HG02981 (cell line): ENCODE measurements around the gene THSD8.

Experiments used
- ATAC-seq: cut with Tn5 transposase; IDR thresholded peaks from one replicate; pipeline ENCODE4 v1.9.1; 2021; ENCODE audit warnings: mild to moderate bottlenecking, moderate library complexity; ENCODE audit not compliant: unreplicated experiment

Gene THSD8

DNA sequence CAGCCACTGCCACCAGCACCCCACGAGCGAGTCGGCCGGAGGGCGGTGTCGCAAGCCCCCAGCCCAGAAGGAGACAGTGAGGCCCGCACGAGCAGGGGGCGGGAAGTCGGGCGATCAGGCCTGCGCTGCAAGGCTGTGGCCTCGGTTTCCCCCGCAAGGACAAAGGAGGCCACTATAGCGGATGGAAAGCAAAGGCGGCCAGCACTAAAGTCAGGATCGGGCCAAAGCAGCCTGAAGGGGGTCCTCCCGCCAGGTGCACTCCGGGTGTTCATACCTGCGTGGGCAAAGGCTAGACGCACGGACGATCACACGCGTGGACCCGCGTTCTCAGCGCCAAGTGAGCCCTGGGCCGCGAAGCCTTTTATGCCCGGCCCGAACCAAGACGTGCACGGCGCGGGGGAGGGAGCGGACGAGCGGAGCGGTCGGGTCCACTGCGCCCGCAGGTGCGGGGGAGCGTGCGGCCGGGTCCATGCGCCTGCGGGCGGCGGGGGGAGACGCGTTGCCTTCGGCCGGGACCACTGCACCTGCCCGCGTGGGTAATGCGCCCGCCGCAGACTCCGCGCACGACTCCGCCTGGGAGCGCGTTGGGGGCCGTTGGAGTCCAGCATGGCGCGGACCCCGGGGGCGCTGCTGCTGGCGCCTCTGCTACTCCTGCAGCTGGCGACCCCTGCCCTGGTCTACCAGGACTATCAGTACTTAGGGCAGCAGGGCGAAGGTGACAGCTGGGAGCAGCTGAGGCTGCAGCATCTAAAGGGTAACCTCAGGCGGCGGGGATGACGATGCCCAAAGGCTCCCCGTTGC, at the start of gene THSD8, which contains the start of gene PRDX2:
TSS of gene THSD8 (plus strand) at position 604 of the 801 bp plus-strand sequence. CDS start at position 607, 3 bp downstream.
TSS of gene PRDX2 (minus strand) at position 335 of the 801 bp plus-strand sequence. CDS start 539 bp downstream, outside the sequence.
- ATAC-seq, result no peak

DNA sequence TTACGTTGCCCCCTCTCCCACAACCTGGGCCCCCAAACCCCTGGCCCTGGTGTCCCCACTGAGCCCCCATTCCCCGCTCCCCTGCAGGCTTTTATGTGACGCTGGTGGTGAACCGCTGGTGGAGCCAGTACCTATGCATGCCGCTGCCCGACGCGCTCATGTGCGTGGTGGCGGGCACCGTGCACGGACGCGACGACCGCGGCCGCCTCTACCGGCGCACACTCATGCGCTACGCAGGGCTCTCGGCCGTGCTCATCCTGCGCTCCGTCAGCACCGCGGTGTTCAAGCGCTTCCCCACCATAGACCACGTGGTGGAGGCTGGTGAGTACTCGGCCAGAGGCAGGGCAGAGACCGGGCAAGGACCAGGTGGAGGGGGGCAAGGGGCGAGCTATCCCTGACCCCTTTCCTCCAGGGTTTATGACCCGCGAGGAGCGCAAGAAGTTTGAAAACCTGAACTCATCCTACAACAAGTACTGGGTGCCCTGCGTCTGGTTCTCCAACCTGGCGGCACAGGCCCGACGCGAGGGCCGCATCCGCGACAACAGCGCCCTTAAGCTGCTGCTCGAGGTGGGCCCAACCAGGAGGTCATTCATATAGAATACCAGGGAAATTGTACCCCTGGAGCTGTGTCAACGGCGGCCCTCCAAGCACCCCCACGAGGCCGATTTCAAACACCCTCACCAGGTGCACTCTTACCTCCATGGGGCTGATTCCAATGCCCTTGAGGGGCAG, 47.2 kb upstream of the THSD8 start:
- ATAC-seq, result no peak

DNA sequence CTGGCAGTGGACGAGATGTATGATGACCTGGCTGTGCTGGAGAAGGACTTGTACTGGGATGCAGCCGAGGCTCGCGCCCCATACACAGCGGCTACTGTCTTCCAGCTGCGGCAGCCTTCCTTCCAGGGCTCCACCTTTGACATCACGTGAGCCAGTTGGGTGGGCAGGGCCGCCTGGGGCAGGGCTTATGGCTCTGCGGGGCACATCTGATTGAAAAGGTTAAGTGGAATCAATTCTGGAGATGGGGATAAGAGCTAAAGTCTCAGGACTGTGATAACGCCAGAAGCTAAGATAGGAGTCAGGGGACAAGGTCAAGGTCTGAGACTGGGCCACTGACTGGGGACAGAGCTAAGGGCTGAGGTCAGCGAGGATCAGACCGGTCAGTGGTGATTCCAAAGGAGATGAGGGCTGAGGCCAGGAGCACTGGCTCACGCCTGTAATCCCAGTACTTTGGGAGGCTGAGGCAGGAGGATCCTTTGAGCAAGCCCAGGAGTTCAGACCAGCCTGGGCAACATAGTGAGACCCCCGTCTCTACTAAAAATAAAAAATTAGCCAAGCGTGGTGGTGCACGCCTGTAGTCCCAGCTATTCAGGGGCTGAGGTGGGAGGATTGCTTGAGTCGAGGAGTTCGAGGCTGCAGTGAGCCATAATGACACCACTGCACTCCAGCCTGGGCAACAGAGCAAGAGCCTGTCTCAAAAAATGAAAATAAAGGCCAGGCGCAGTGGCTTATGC, 45.6 kb upstream of the THSD8 start:
- no peak for ATAC-seq

DNA sequence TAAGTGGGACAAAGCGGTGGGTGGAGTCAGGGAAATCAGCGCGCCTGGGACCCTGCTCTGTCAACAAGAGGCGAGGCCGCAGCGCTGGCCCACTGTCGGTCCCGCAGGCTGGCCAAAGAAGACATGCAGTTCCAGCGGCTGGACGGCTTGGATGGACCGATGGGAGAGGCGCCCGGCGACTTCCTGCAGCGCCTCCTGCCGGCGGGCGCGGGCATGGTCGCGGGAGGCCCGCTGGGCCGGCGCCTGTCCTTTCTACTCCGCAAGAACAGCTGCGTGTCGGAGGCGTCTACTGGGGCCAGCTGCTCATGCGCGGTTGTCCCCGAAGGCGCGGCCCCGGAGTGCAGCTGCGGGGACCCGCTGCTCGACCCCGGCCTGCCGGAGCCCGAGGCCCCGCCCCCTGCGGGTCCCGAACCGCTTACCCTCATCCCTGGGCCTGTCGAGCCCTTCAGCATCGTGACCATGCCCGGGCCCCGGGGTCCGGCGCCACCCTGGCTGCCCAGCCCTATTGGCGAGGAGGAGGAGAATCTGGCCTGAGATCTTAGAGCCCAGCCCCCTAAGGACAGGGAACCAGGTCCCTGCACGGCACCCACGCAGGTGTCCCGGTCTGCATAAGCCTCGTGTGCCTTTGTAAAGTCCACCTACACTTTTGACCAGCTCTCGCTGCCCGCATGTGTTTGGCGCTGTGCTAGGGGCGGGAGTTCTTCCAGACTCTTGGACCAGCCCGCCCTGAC, 44.2 kb upstream of the THSD8 start:
- ATAC-seq, result no peak

- ATAC-seq, result no peak
These were observed 42.2 kb upstream of the THSD8 start for GRCh38 chr19:12759686-12760085.

GRCh38 chr19:12763100-12763499, 38.8 kb upstream of the THSD8 start:
- ATAC-seq, result no peak

DNA sequence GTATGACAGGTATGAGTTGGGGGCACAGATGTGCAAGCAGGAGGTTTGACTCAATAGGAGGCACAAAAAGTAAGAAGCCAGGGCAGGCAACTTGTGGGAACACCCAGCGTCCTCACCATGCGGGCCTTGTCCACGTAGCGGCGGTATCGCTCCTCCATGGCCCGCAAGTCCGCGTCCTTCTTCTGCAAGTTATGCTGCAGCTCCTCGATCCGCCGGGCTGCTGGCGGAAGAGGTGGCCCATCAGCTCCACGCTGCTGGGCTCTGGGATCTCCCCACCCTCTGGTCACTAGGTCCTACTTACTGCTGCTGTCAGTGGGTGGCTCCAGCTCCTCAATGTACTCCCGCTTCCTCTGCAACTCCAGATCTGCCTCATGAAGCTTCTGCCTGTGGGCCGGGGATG, 37.2 kb upstream of the THSD8 start:
- no peak for ATAC-seq

- no peak for ATAC-seq
These were observed 35.8 kb upstream of the THSD8 start for GRCh38 chr19:12766051-12766521.

DNA sequence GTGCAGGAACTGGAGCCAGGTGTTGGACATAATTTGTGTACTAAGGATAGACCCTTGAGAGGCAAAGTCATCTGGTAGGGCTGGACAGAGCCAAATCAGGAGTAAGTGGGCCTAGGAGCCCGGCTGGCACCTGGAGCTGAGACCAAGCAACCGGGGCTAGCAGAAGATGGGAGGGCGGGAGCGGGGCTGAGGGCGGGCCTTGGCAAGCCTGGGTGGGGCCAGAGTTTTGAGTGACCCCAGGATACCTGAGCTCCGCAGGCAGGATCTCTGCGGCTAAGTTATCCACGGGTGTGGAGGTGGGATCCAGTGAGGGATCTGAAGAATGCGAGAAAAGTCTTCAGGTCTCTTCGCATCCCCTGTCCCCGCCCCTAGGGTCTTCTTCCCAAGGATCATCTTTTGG, 34.7 kb upstream of the THSD8 start:
- no peak for ATAC-seq

GRCh38 chr19:12767666-12768065, 34.2 kb upstream of the THSD8 start:
- no peak for ATAC-seq

DNA sequence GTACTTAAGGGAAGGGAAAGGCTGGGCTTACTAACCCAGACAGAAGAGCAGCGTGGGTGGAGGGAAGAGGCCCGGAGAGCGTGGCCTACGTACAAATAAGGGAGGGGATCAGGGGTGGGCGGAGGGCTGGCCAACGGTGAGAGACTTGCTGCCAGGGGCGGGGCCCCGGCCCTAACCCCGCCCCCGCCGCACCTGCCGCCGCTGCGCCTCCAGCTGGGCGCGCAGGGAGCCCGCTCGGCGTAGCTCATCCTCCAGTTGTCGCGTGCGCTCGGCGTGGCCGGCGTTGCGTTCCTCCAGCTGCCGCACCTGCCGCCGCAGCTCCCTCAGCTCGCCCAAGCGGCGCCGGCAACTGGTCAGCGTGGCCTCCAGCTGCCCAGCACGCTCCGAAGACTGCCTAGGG, 32.2 kb upstream of the THSD8 start:
- ATAC-seq, result no peak

DNA sequence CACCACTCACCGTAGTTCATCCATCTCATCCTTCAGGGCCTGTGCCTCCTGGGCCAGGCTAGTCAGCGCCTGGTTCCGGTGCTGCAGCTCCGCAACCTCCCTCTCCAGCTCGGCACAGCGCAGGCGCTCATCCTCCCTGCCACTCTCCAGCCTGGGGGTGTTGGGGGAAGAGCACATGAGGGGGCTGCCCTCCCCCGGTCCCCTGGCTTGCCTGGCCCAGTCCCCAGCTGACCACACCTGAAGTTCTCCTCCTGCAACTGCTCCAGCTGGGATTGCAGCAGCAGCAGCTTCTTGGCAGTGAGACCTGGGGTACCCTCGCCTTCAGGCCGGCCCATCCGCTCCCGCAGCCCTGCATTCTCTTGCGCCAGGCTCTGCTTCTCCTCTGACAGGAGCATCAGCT, 30.9 kb upstream of the THSD8 start:
- ATAC-seq, result no peak

GRCh38 chr19:12772323-12772722, 29.5 kb upstream of the THSD8 start:
- no peak for ATAC-seq

- no peak for ATAC-seq
These were observed 28.3 kb upstream of the THSD8 start for GRCh38 chr19:12773571-12773970.

GRCh38 chr19:12774588-12775555, 27.0 kb upstream of the THSD8 start, which contains the start of gene HOOK2:
TSS of gene HOOK2 (minus strand) at chr19:12775552. CDS start at chr19:12775449, 103 bp downstream.
- no peak for ATAC-seq

DNA sequence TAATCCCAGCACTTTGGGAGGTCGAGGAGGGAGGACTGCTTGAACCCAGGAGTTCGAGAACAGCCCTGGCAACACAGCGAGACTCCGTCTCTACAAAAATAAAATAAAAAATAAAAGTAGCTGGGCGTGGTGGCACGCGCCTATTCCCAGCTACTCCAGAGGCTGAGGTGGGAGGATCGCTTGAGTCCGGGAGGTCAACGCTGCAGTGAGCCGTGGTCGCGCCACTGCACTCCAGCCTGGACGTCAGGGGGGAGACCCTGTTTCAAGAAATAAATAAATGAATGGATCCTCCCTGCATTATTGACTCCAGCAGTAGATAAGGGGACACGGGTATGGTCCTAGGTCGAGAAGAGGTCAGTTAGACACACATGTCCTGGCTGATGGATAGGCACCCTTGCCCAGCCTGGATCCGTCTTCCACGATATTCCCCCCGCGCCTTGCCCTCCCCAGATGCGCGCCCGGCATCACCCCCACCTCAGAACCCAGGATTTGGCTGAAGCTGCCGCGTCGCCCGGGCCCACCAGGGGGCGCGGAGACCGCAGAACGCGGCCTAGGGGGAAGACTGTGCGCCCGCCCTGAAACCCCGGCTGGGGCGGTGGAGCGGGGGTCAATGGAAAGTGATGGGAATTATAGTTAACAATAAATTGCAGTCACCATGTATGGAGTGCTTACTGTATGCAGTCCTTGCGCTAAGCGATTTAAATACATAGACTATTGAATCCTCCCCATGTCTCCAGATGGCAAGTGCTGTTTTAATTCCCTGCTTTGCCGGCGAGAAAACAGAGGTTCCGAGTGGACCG, 24.5 kb upstream of the THSD8 start:
- no peak for ATAC-seq

DNA sequence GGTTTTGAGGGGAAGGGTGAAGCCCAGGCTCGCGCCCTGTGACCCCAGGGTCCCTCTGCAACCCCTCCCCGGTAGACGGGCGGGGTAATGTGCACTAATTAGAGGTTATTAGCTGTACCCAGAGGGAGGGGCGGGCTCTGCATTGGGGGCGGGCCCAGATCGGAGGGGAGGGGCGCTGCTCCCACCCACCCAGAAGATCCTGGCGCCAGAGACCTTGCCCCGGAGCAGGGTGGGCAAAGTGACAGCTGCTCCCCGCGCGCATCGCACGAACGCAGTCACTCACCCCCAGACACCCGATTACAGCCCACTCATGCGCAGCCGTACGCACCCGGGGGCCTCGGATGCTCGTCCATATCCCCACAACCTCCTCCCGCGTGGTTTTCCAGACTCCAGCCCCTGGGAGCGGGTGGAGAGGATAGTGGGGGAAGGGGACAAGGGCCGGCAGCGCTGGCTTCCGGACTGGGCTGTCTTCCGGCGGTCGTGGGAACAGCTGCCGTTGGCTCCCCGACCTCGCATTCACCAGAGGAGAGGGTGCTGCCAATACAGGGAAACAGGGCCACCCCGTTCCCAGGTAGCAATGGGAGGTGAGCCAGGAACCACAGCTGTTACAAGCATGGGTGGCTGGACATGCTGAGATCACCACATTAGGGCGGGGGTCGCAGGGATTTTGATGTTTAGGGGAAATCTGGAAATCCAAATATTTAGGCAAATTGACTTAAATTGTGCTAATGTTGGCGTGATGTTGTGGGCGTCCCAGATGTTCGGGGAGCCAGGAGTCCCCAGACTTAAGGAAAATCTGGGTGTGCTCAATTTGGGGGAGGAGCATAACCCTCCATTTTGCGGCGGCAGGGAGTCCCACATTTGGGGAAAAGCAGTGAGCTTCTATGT, 23.6 kb upstream of the THSD8 start:
- ATAC-seq, result no peak

- no peak for ATAC-seq
These were observed 23.0 kb upstream of the THSD8 start for GRCh38 chr19:12778905-12779161.
